ENCODE measurements around the gene AOPEP.

The AOPEP gene

DNA sequence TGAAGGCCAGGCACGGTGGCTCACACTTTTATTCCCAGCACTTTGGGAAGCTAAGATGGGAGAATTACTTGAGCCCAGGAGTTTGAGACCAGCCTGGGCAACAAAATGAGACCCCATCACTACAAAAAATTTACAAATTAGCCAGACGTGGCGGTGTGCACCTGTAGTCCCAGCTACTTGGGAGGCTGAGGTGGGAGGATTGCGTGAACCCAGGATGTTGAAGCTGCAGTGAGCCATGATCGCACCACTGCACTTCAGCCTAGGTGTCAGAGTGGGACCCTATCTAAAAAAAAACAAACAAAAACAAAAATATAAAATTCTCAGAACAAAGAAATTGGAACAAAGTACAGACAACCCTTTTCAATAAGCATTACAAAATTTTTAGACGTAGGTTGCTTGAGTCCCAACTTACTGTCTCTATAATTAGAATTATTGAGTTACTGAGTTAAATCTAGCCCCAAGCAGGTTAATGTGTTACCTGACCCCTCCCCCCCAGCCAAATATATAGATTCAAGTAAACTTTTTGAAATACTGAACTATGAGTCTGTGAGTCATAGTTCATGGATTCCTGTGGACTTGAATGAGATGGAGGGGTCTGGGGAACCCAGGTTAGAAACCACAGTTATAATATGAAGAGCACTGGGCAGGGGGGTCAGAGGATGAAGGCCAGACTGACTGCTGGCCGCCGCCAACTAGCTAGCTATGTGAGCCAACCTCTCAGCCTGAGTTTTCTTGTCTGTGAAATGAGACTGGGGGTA lies 173.1 kb downstream of the AOPEP start:
- DNase-seq (ENCODE audit: low read depth) = no peak

DNA sequence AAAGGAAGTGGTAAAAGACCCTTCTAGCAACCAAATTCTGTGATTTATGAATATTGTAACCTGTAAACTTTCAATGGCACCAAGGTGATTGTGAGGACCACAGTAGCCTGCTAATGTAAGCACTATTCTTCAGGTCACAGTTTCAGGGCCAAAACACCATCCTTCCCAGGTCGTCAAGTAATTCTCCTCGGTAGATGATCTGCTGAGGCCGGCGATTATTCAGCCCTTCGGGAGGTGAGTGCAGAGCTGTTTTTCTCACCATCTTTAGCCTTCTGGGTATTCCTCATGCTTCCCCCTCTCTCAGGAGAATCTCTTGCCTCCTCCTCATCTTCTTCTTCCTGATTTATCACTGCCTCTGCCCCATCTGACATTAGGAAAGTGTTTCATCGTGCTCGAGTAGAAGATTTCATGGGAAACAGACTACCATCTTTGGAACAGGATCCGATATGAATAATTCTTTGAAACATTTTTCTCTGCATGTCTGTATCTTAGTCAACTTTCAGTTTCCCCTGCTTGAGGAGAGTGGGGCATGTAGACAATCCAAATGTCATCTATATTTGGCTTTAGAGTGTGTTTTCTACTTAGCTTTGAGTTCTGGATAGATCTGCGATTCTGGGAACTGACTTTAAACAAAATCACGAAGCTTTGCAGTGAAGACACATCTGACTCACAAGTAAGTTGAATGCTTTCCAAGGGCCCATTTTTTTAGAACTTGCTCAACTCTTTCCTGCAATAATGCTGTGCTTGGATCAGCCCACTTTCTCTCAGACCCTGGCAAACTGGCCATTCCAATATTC lies 173.9 kb downstream of the AOPEP start:
- no peak for DNase-seq (ENCODE audit: low read depth)

DNA sequence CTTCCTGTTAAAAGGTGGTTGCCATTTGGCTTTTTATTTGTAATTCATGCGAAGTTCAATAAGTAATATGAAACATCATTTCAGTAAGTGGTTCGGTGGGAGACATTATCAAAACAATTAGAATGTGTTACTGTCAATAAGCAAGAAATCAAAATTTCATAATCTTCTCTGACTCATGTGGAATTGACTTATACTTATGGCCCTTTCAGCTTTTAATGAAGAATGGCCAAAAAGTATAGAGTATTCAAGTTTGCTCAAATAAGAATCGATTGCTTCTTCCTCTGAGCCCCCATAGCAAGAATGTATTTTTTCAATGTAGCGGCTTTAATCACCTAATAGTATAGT lies 174.5 kb downstream of the AOPEP start:
- DNase-seq (ENCODE audit: low read depth) = no peak

DNA sequence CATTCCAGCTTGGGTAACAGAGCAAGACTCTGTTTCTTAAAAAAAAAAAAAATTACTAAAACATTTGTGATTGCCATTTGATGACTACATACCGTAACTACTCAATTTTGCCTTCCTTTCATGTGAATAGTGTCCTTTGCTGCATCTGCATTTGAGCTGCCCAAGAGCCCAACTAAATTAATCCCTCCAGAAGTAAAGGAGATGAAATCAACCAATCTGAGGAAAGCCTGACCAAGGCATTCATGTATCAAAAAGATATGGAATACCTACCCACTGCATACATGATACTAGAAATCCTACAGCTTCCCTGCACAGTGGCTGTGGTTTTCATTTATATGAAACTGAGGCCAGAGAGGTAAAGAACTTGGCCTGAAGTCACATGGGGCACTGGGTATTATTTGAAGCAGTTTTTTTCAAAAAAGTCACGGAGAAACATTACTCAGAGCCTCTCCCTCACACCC lies 177.5 kb downstream of the AOPEP start:
- DNase-seq (ENCODE audit: low read depth) = no peak

DNA sequence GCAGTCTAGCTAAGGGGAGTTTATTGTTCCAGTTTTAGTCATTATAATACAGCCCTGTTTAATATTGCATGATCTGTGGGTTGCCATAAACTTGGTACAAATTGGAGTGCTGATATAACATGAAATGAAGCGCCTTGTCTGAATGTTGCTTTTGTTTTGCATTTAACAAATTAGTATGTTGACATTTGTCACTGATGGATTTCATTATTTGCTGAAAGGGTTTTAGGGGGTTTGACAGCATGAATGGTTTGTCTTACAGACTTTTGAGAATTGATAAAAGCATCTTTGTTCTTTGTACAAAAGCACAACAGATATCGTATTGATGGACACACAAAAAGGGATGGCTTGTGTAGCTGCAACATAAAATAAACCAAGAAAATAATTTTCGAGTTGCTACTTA lies 178.3 kb downstream of the AOPEP start:
- DNase-seq (ENCODE audit: low read depth) = no peak

DNA sequence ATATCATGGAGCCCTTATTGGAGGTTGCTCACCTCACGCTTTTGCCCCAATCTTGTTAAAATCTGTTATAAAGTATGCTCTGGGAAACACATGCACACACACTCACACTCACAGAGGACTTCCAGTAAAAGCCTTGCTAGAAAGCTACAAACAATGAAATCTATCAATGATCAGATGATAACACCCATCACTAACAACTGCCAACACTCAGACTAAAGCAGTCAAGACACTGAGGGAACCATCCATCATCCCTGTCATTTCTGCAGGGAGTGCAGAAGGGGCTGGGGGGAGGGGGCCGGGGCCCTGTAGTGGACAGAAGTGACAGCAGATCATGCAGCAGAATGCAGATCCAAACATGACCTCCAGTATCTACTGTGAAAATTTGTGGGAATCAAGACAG lies 179.1 kb downstream of the AOPEP start:
- no peak for DNase-seq (ENCODE audit: low read depth)

DNA sequence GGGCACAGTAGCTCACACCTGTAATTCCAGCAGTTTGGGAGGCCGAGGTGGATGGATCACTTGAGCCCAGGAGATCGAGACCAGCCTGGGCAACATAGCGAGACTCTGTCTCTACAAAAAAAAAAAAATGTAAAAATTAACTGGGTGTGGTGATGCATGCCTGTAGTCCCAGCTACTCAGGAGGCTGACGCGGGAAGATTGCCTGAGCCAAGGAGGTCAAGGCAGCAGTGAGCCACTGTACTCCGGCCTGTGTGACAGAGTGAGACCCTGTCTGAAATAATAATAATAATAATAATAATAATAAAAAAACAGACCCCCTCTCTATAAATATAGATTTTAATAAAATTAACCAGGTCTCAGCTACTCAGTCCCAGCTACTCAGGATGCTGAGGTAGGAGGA lies 179.7 kb downstream of the AOPEP start:
- DNase-seq (ENCODE audit: low read depth) = no peak

DNA sequence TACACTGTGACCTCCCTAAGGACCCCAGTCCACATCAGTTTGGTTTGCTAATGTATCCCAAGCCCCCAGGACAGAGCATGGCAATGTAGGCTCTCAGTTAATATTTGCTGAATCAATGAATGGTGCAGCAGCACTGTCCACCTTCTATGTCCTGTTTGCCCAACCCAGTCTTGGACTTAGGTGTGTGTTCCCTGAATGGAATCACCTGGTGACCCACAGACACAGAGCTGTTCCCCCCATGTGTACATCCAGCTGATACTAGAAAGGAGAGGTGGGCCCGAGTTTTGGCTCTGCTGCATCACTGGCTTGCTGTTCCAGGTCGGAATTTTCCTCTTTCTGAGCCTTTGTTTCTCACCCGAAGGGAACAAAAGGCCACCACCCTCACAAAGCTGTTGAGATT lies 180.2 kb downstream of the AOPEP start:
- no peak for DNase-seq (ENCODE audit: low read depth)

DNA sequence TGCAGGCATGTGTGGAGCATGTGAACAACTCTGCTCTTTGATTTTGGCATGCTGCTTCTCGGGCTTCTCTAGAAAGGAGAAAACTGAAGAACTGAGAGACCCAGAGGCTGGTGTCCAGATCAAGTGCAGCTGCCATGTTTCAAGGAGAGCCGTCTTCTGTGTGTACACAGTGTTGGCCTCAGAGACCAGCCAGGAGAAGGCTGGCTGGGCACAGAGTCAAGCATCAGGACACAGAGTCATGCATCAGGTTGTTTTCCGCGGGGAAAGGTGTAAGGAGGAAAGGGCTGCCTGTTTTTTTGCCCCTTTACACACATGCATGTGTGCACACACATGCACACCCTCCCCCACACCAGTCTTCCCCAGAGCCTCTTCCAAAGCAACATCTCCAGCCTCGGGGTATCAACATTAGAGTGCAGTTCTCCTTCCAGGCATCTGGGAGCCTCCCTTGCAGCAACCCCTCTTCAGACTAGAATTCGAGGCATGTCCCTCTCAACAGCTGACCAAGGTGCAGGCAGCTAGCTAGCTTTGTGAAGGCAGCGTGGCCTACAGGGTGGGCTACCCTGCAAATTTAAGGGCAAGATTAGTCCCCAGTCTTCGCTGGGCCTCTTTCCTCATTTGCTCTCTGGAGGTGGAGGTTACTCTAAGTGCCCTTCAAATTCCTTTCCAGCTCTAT lies 180.9 kb downstream of the AOPEP start:
- DNase-seq (ENCODE audit: low read depth) = no peak

DNA sequence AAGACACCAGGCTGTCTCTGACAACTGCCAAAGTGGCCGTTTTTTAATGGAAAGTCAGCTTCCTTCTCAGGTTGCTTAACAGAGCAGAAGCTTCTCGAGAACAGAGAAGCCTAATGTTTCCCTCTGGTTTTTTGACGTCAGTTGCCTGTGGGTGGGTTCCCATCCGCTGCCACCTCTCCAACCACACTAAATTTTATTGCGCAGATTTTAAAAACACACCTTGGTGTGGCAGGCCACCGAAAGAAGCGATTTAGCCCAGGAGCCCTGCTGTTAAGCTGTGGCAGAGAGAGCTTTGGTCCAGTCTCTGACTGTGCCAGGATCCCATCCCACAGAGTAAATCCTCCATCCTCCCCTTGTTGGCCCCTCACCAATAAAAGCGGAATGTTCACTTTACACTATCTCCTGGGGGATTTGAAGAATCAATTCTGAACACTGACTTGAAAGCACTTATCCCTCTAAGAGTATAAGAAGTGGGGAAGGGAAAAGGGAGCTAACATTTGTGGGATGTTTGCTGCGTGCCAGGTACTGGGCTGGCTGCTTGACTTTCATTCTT lies 181.6 kb downstream of the AOPEP start:
- DNase-seq (ENCODE audit: low read depth) = no peak

DNA sequence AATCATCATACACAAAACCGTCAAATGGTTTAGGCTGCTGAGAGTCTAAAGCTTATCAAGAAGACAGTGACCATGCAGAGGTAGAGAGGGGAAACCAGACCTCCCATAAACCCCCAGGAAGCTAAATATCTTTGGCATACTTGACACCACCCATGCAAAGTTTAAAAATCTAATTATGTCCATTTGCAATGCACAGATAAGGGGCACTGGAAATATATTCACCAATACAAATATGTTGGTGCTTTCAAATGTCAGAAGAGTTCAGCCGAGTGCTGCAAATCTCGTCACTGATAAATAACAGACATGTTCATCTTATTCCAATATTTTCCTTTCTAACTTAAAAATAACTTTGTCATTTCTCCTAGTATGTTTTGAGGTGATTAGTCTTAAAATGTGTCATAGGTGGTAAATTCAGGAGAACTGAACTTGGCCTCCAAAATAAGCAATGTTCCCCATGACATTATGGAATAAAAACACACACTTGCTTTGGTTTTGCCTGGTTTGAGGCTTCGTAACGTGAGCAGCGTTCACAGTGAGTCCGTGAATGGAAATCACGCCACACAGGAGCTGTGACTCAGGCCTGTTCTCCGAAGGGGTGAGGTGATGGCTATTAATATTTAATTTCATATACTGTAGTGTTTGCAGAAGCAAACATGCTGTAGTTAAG lies 182.2 kb downstream of the AOPEP start:
- DNase-seq (ENCODE audit: low read depth) = no peak

DNA sequence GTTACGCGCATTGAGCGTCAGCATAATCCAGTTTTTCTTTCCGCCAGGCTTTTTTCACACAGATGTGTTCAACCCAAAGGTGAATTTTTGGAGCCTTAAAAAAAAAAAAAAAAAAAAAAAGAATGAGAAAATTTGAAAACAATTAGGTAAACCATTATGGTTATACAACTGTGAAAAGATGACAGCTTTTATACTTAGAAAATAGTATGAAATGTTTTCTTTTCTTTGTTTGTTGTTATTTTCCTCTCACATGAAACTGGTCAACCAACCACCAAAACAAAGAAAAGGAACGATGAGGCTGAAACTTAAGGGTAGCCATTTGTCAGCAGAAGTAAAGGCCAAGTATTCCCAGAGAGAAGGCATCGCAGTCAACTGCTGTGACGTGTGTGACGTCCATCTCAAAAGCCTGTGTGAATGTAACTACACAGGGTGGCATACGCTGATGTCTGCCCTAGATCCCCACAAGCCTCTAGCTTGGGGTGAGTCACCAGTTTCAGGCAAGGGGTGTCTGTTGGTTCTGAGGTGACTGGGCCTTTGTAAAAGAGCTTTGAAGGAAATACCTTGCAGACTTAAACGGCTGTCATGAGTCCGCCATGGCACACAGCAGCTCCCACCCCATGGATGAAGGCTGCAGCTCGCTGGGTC lies 182.9 kb downstream of the AOPEP start:
- no peak for DNase-seq (ENCODE audit: low read depth)

DNA sequence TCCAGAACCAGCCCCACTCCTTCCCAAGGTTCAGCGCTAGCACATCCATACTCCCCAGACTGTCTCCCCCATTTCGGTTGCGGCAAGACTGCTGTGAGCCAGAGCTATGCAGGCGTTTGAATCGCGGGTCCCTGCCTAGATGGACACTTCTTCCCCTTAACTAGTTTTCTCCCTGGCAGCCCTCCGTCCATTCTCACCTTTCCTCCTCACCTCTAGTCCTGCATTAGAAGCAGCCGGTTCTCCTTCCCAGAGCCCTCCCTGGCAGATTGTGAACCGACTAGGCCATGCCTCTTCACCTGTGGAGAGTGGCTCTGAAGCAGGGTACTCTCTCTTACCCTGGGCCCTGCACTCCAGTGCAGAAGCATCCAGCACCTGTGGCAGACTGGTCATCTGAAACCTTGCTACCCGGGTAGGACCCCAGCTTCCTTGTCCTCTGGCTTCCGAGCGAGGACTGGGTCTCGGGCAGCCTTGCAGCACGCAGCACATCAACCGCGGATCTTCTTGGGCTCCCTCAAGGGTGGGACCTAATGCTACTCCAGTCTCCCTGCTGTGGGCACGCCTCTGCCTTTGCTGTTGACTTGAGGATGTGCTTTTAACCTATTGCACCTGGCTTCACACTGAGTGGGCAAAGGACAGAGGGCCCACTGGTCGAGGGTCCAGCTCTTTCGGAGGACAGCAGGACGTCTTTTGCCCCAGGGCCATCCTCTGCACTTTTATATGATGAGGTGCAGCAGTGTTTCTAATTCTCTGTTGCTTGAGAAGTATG lies 183.6 kb downstream of the AOPEP start:
- no peak for DNase-seq (ENCODE audit: low read depth)

DNA sequence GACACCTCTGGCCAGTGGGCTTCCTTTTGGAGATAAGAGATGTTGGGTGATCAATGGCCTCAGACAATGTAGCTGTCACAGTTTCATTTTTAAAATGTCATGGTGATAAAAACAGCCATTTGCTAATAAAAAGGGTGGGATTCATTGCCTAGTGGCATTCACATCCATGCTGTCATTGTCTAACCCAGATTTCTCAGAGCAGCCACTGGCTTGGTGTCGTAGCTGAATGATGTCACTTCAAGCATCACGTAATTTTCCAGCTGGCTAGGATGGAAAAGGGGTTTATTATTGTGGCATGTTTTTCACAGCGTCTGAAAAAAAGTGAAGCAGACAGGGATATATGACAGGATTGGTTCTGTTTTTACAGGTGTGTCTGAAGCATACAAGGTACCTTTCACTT lies 184.7 kb downstream of the AOPEP start:
- no peak for DNase-seq (ENCODE audit: low read depth)

DNA sequence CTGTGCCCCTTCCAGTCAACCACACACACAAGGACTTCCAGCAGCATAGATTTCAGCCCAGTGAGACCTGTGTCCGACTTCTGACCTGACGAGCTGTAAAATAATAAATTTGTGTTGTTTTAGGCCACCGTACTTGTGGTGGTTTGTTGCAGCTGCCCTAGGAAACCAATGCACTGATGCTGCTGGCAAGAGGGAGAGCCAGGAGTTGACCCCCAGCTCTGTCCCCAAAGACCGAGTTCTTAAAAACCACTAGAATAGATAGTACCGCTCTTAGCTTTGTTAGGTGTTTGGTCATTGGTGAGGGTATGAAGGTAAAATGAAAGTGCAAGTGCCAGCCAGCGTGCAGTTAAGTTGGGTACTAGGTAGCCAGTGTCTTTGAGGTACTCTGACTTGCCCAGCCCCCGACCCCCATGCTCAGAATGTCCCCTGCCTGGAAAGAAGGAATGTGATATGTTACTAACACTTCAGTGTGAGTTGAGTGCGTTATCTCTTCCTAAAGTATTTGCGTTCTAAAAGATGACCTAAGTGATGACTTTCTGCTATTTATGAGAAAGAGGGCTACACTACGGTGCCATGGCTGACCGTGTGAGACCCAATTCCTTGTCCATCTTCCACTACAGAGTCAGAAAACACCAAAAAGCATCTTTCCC lies 185.6 kb downstream of the AOPEP start:
- no peak for DNase-seq (ENCODE audit: low read depth)

DNA sequence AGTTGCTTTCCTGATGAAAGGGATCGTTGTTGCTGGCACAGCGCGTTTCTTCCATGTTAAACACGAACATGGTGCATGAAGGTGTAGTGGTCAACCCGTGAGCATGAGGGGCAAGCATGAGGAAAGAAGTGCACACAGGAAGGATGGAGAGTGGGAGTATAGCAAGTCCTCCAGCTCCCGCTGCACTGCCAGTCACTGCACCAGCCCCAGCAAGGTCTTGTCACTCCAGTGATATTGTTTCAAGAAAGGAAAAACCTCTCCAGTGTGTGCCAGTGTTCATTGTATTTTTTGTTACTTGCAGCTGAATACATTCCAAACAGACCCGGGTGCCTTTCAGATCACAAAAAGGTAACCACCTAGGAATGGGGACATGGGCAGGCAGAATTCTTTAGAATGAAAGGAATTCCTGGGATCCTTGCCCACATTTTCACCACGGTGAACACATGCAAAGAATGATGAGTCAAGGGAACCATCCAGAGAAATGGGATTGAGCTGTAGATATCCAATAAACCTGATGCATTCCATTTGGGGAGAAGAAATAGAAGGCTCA lies 186.3 kb downstream of the AOPEP start:
- no peak for DNase-seq (ENCODE audit: low read depth)

DNA sequence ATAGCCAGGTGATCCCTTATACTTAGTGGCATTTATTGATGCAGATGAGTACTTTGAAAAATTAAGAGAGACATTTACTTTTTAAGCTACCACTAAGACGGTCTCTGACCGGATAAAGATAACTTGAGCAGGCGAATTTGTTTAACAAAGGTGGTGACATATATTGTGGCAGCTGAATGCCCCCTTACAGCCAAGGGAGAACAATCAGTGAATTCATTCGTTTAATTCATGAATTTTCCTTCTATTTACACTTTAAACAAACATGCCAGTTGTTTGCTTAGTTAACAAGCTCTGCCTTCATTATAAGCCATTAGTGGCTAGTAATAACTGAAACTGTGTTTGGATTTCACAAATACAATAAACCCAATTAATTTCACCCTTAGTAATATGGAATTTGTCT lies 187.1 kb downstream of the AOPEP start:
- no peak for DNase-seq (ENCODE audit: low read depth)

DNA sequence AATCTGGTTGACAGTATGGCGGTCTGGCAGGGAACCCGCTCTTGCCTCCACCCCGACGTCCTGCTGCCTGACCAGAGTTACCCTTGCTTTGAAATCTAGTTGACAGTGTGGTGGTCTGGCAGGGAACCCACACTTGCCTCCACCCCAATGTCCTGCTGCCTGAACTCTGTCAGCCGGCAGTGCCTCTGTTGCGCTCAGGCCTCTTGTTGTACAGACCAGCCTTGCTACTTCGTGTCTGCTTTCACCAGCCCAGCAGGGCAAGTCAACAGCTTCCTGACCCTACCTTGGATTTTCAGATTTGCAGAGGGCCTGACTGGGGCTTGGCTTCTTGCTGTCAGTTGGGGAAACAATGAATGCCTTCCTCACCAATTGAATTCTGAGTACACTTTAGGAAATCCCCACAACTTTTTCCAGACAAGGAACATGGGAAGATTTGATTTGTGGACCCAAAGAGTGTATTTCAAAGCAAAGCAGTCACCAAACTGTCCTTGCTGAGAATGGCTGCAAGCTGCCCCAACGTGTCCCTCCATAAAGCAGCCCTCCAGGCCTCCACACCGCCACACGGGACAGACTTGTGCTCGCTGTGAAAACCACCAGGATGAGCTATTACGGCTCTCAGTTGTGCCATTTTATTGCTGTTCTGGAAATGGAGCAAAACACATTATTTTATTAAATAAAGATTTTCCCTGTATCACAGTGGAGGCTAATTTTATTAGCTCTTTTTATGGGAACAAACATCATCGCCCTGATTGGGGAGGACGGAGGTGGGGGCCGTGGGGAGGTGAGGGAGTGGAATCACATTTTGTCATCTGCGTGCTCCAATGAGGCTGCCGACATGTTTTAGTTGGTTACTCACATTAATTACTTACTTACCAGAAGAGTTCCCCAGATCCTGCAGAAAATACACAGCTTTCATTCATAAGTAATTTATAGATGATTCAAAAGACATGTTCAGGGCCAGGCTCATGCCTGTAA lies 189.3 kb downstream of the AOPEP start:
- DNase-seq (ENCODE audit: low read depth) = no peak

DNA sequence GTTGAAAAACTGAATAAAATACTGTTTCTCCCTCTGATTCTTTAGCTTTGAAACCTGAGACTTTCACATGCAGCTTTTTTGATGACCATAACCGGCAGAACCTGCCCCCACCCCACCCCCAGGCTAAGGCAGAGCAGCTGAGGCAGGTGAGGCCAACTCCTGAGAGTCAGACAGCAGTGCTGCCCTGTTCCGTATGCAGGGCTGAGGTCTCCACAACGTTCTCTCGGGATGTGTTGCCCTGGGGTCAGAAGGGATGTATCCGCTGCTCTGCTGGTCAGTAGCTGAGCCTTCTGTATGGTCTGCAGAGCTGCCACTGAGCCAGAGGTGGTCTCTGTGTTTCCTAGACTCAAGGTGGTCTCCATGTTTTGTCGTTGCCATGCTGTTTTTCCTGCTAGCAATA lies 190.5 kb downstream of the AOPEP start:
- DNase-seq (ENCODE audit: low read depth) = no peak
